Measurements from ENCODE around the gene PLEKHA8. TPM values are rescaled to one million over a fixed set of nuclear protein-coding genes. Genes with fewer than 3 reads are reported as not detected.

Gene PLEKHA8
- total RNA-seq, 4 donors from 2014 or later = 6.1 to 24.4 (median 11.5) TPM

GRCh38 chr7:30146127-30146612 lies 118.0 kb downstream of the PLEKHA8 start:
- Histone ChIP-seq H3K4me3 (no peak overlapping the region), H3K27ac (no peak overlapping the region), H3K4me1 (peaks cover 0 to 3% of the 10 kb centered on the region in 2 donors), H3K9me3 (no peaks in the 10 kb centered on the region), H3K36me3 (no peaks in the 10 kb centered on the region), H3K27me3 (no peaks in the 10 kb centered on the region)
- no peak for TF ChIP-seq POLR2A (IDR thresholded peaks at IDR 0.05)
- no peak for TF ChIP-seq CTCF (IDR thresholded peaks at IDR 0.05)
- intact Hi-C loops (cut with DNase I; ENCODE audit: low total_unique reads) = no loop called here
- no peak for DNase-seq

- H3K36me3 ChIP-seq = no peaks in the 10 kb centered on the region
- H3K27me3 ChIP-seq = no peaks in the 10 kb centered on the region
- intact Hi-C loops (cut with DNase I; ENCODE audit: low total_unique reads) = no loop called here
- H3K4me3 ChIP-seq = no peak overlapping the region
- no peaks in the 10 kb centered on the region for H3K9me3 ChIP-seq
- TF ChIP-seq CTCF (IDR thresholded peaks at IDR 0.05) (no peak), POLR2A (IDR thresholded peaks at IDR 0.05) (no peak)
- DNase-seq = no peak
- H3K27ac ChIP-seq = no peak overlapping the region
- H3K4me1 ChIP-seq = peaks cover 0 to 3% of the 10 kb centered on the region in 2 donors
These were observed 119.0 kb downstream of the PLEKHA8 start for GRCh38 chr7:30147223-30147622.

- H3K9me3 ChIP-seq = no peaks in the 10 kb centered on the region
- TF ChIP-seq POLR2A (IDR thresholded peaks at IDR 0.05) = no peak
- no peak for TF ChIP-seq CTCF (IDR thresholded peaks at IDR 0.05)
- no peak overlapping the region for H3K4me3 ChIP-seq
- no peaks in the 10 kb centered on the region for H3K4me1 ChIP-seq
- DNase-seq = no peak
- H3K36me3 ChIP-seq = no peaks in the 10 kb centered on the region
- H3K27me3 ChIP-seq = no peaks in the 10 kb centered on the region
- H3K27ac ChIP-seq = no peak overlapping the region
- intact Hi-C loops (cut with DNase I; ENCODE audit: low total_unique reads) = no loop called here
These were observed 119.6 kb downstream of the PLEKHA8 start for GRCh38 chr7:30147785-30148184.

- no peaks in the 10 kb centered on the region for H3K9me3 ChIP-seq
- no peak for DNase-seq
- H3K4me1 ChIP-seq = no peaks in the 10 kb centered on the region
- no peak overlapping the region for H3K27ac ChIP-seq
- no peak overlapping the region for H3K4me3 ChIP-seq
- intact Hi-C loops (cut with DNase I; ENCODE audit: low total_unique reads) = no loop called here
- TF ChIP-seq POLR2A (IDR thresholded peaks at IDR 0.05) (no peak), CTCF (IDR thresholded peaks at IDR 0.05) (no peak)
- H3K27me3 ChIP-seq = no peaks in the 10 kb centered on the region
- H3K36me3 ChIP-seq = no peaks in the 10 kb centered on the region
These were observed 120.2 kb downstream of the PLEKHA8 start for GRCh38 chr7:30148426-30148825.

- H3K27ac ChIP-seq = no peak overlapping the region
- H3K4me3 ChIP-seq = no peak overlapping the region
These were observed 120.8 kb downstream of the PLEKHA8 start for GRCh38 chr7:30148951-30149459.

More at GRCh38 chr7:30148951-30149459, 120.8 kb downstream of the PLEKHA8 start:
- no peak for DNase-seq
- no peaks in the 10 kb centered on the region for H3K27me3 ChIP-seq
- intact Hi-C loops (cut with DNase I; ENCODE audit: low total_unique reads) = no loop called here
- TF ChIP-seq POLR2A (IDR thresholded peaks at IDR 0.05) (no peak), CTCF (IDR thresholded peaks at IDR 0.05) (no peak)
- no peaks in the 10 kb centered on the region for H3K4me1 ChIP-seq
- H3K36me3 ChIP-seq = no peaks in the 10 kb centered on the region
- H3K9me3 ChIP-seq = no peaks in the 10 kb centered on the region
